Articular chondrocyte of knee joint (primary cell): Measurements from ENCODE around the gene LEP. TPM values are rescaled to one million over a fixed set of nuclear protein-coding genes. Genes with fewer than 3 reads are reported as not detected.

Source experiments
- small RNA-seq: library from RNA; depleted of rRNA; stranded (forward); fragments of <200 nt; gene quantifications from one replicate; pipeline ENCODE3, GENCODE V24; 2012
- total RNA-seq: library from RNA; depleted of rRNA; stranded (reverse); fragments of >200 nt; gene quantifications from 2 replicates; pipeline ENCODE4 v1.2.3, GENCODE V29; 2012

The LEP gene
- 0.11 TPM in 1 of 2 replicates, not detected in the other for total RNA-seq

DNA sequence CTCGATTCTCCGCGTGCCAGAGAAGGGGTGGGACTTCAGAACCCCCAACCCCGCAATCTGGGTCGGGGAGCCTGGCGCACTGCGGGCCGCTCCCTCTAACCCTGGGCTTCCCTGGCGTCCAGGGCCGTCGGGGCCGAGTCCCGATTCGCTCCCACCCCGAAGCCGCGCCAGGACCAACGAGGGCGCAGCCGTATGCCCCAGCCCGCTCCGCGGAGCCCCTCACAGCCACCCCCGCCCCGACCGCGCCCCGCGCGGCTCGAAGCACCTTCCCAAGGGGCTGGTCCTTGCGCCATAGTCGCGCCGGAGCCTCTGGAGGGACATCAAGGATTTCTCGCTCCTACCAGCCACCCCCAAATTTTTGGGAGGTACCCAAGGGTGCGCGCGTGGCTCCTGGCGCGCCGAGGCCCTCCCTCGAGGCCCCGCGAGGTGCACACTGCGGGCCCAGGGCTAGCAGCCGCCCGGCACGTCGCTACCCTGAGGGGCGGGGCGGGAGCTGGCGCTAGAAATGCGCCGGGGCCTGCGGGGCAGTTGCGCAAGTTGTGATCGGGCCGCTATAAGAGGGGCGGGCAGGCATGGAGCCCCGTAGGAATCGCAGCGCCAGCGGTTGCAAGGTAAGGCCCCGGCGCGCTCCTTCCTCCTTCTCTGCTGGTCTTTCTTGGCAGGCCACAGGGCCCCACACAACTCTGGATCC lies at the start of gene LEP:
Gene LEP (plus strand): TSS at position 583 of the 691 bp plus-strand sequence. CDS start 10,741 bp downstream, outside the sequence.

Small RNA genes lying within 50 kb of the gene (small RNA-seq; reads per million reads assigned to genes)
- not detected for gene MIR129-1

Other genes starting within 250 kb of the LEP start
- gene LRRC4, start 209.8 kb upstream of the LEP start, total RNA-seq, result 0.32 and 0.39 TPM in 2 replicates
- 15.7 and 16.1 TPM in 2 replicates for gene RBM28, start 102.6 kb downstream of the LEP start, total RNA-seq
- 0.11 TPM in 1 of 2 replicates, not detected in the other for gene PRRT4, start 120.4 kb downstream of the LEP start, total RNA-seq
- gene IMPDH1, start 168.7 kb downstream of the LEP start, total RNA-seq, result 31.2 and 36.2 TPM in 2 replicates
- gene HILPDA, start 214.6 kb downstream of the LEP start, total RNA-seq, result 12.2 and 14.1 TPM in 2 replicates
- 29.9 and 35.1 TPM in 2 replicates for gene METTL2B, start 235.5 kb downstream of the LEP start, total RNA-seq